ENCODE measurements around the gene BHLHE40. TPM values are rescaled to one million over a fixed set of nuclear protein-coding genes. Genes with fewer than 3 reads are reported as not detected.
A peak's percentile ranks its signal among the peaks of the same experiment; 100 is the strongest.

Gene BHLHE40
- total RNA-seq, 1 donor from 2014 or later: 42.9 TPM

DNA sequence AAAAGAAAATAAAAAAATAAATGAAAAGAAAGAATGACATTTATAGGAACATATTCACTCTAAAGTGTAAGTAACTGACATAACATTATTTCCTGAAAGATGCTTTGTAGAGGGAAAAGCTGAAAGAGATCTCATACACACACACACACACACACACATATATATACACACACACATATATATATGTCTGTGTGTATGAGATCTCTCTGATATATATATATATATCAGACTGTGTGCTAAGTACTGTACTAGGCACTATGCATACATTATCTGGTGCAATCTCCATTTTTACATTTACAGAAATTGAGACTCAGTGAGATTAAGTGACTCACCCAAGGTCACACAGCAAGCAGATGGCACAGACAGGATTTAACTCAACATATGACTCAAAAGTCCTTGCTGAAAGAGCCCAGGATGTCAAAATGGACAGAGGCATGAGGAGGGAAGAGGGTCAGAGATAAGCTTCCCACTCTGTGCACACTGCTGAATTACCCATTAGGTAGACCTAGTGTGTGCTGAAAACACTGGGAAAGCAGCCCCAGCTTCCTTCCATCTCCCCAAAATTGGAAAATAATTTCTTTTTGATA, 15.0 kb downstream of the BHLHE40 start:
- DNase-seq (ENCODE audit: low read depth) (peak; percentile 92), FAIRE-seq (no peak)
- H3K36me3 ChIP-seq (ENCODE audit: control insufficient read depth, insufficient read depth, low read length): no peaks in the 10 kb centered on the region
- no peak overlapping the region for H3K4me3 ChIP-seq (ENCODE audit: low read depth, low read length)
- no peaks in the 10 kb centered on the region for H3K27me3 ChIP-seq (ENCODE audit: control insufficient read depth, insufficient read depth, low read length)
- TF ChIP-seq, protein P1, sequence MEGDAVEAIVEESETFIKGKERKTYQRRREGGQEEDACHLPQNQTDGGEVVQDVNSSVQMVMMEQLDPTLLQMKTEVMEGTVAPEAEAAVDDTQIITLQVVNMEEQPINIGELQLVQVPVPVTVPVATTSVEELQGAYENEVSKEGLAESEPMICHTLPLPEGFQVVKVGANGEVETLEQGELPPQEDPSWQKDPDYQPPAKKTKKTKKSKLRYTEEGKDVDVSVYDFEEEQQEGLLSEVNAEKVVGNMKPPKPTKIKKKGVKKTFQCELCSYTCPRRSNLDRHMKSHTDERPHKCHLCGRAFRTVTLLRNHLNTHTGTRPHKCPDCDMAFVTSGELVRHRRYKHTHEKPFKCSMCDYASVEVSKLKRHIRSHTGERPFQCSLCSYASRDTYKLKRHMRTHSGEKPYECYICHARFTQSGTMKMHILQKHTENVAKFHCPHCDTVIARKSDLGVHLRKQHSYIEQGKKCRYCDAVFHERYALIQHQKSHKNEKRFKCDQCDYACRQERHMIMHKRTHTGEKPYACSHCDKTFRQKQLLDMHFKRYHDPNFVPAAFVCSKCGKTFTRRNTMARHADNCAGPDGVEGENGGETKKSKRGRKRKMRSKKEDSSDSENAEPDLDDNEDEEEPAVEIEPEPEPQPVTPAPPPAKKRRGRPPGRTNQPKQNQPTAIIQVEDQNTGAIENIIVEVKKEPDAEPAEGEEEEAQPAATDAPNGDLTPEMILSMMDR (IDR thresholded peaks at IDR 0.05; ENCODE audit: insufficient read depth, low read length, severe bottlenecking): no peak

DNA sequence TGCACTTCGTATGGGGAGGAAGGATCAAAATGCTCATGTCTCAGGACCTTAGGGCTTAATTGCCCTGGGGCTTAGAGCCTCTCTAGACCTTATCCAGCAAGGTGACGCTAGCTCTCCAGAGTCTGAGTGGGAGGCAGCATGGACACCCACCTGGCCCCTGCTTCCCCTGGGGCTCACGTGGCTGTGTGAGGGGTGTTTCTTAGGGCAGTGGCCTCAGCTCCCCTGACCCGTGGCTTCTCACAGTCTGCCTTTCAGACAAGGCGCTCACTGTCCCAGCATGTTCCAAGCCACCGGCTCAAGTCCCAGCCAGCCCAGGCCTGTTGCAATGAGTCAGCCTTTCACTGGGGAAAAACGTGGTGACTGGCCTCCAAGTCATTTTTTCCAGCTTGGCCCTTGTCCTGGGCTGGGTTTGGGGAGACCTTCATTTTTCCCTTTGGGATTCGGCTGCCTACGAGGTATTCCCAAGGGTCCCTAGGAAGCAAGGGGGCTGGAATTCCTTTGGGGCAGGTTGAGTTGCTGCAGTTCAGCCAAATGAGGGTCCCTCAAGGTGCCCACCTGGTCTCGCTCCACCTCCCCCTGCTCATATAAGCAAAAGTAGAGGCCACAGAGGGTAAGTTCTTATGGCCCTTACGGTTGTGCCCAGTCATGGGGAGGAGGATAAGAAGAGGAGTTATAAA, 15.7 kb downstream of the BHLHE40 start:
- no peak for FAIRE-seq
- DNase-seq (ENCODE audit: low read depth): peak; percentile 99
- TF ChIP-seq, protein P1 (IDR thresholded peaks at IDR 0.05; ENCODE audit: insufficient read depth, low read length, severe bottlenecking): no peak
- no peaks in the 10 kb centered on the region for H3K27me3 ChIP-seq (ENCODE audit: control insufficient read depth, insufficient read depth, low read length)
- no peak overlapping the region for H3K4me3 ChIP-seq (ENCODE audit: low read depth, low read length)
- no peaks in the 10 kb centered on the region for H3K36me3 ChIP-seq (ENCODE audit: control insufficient read depth, insufficient read depth, low read length)

DNA sequence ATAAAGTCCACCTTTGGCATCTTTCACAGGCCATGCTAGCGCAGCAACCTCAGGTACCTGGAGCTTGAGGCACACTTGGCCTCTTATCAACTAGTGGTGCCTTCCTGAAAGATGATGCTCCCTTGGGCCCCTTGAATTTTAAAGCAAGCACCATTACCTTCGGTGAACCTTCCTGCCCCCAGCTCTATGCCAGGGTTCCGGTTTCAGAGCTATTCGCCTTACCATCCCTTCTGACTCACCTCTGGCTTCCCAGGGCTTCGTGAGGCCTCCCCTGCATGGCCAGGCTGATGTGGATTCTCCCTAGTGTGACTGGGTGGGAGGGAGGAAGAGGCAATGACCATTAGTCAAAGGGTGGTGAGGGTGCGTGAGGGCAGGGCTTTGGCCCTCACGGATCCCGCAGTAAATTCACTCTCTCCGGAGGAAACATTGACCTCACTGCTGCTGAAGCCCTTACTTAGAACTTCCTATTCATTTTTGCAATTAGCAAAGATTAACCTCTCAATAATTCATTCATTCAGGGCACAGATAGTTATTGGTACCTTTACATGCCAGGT, 16.3 kb downstream of the BHLHE40 start:
- TF ChIP-seq, protein P1 (IDR thresholded peaks at IDR 0.05; ENCODE audit: insufficient read depth, low read length, severe bottlenecking): no peak
- DNase-seq (ENCODE audit: low read depth) (peak; percentile 96), FAIRE-seq (no peak)
- Histone ChIP-seq H3K4me3 (ENCODE audit: low read depth, low read length) (no peak overlapping the region), H3K36me3 (ENCODE audit: control insufficient read depth, insufficient read depth, low read length) (no peaks in the 10 kb centered on the region), H3K27me3 (ENCODE audit: control insufficient read depth, insufficient read depth, low read length) (no peaks in the 10 kb centered on the region)

DNA sequence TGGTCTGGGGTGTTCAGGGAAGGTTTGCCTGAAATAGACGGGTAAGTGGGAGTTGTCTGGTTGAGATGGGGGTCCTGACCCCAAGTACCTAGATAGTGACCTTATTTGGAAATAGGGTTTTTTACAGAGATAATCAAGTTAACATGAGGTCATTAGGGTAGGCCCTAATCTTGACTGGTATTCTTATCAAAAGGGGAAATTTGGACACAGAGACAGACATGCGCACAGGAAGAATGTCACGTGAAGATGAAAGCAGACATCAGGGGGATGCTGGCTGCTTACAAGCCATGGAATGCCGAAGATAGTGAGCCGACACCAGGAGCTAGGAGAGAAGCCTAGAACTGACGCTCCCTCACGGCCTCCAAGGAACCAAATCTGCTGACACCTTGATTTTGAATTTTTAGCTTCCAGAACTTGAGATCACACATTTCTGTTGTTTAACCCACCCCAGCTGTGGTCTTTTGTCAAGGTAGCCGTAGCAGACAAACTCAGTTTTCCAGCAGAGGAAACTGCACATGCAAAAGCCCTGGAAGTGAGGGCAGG, 17.1 kb downstream of the BHLHE40 start:
- TF ChIP-seq, protein P1 (IDR thresholded peaks at IDR 0.05; ENCODE audit: insufficient read depth, low read length, severe bottlenecking): no peak
- DNase-seq (ENCODE audit: low read depth): no peak
- no peaks in the 10 kb centered on the region for H3K27me3 ChIP-seq (ENCODE audit: control insufficient read depth, insufficient read depth, low read length)
- FAIRE-seq: no peak
- no peak overlapping the region for H3K4me3 ChIP-seq (ENCODE audit: low read depth, low read length)
- no peaks in the 10 kb centered on the region for H3K36me3 ChIP-seq (ENCODE audit: control insufficient read depth, insufficient read depth, low read length)

DNA sequence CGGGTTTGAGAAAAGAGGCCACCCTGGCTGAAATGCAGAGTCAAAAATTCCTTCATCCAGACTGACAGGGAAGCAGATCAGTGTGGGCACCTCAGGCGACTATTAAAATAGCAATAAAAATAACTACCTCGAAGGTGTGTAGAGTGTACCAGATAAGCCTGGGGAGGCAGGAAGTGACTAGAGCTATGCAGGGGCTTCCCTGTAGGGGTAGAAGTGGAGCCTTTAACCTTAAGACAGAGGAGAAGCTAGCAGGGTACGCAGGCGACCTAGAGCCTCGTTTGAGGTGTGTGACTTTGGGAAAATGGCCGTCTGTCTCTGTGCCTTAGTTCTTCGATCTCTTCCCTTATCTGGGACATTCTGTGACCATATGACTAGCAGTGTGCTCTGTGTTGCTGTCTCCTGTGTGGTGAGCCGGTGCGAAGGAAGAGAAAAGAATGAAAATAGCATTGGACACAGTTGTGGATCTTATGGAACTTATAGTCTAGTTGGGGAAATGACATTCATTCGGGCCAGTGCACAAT, 17.6 kb downstream of the BHLHE40 start:
- DNase-seq (ENCODE audit: low read depth): no peak
- H3K36me3 ChIP-seq (ENCODE audit: control insufficient read depth, insufficient read depth, low read length): no peaks in the 10 kb centered on the region
- TF ChIP-seq, protein P1 (IDR thresholded peaks at IDR 0.05; ENCODE audit: insufficient read depth, low read length, severe bottlenecking): no peak
- H3K27me3 ChIP-seq (ENCODE audit: control insufficient read depth, insufficient read depth, low read length): no peaks in the 10 kb centered on the region
- no peak for FAIRE-seq
- no peak overlapping the region for H3K4me3 ChIP-seq (ENCODE audit: low read depth, low read length)
